GM12872 (cell line): Measurements from ENCODE around the gene SNAP29.

Source experiments
- TF ChIP-seq, protein P1 (sequence below): IDR thresholded peaks from 3 replicates; pipeline ENCODE4 v1.5.1; 2011; ENCODE audit warnings: low read depth, mild to moderate bottlenecking, low read length, moderate library complexity; ENCODE audit not compliant: insufficient read depth

The SNAP29 gene

DNA sequence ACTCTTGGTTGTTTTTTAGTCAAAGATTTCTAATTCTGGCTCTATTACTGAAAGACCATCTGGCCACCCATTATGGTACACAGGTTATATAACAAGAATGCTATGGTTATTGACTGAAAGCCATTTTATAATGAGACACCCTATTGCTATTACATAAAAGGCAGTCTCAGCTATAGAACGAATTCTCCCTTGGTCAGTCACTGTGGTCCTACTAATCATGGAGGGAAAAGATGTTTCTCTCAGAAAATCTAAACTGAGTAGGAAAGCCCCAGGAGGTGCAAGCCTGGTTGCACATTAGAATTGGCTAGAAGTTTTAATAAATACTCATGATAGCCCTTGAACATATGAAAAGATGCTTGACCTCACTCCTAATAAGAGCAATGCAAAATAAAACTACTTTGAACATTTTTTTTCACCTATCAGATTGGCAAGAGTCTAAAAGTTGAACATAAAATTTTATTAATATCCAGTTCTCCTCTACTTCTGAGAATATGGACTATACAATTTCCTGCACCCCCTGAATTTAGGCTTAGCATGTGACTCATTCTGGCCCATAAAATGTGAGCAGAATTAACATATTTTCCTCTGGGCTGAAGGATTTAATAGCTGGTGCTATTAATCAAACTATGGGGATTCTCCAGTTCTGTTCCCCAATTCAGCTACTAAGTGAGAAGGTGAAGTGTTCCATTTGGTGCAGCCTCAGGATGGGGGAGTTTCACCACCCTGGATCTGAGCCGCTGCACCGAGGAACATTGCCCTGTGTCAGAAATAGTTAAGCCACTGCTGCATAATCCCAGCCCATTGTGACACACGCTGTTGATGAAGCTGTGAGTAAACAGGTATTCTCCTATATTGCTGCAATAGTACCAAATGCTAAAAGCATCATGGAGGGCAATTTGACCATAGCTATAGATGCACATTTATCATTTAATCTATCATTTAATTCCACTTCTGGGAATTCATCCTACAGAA, 46.9 kb downstream of the SNAP29 start:
- TF ChIP-seq, protein P1, sequence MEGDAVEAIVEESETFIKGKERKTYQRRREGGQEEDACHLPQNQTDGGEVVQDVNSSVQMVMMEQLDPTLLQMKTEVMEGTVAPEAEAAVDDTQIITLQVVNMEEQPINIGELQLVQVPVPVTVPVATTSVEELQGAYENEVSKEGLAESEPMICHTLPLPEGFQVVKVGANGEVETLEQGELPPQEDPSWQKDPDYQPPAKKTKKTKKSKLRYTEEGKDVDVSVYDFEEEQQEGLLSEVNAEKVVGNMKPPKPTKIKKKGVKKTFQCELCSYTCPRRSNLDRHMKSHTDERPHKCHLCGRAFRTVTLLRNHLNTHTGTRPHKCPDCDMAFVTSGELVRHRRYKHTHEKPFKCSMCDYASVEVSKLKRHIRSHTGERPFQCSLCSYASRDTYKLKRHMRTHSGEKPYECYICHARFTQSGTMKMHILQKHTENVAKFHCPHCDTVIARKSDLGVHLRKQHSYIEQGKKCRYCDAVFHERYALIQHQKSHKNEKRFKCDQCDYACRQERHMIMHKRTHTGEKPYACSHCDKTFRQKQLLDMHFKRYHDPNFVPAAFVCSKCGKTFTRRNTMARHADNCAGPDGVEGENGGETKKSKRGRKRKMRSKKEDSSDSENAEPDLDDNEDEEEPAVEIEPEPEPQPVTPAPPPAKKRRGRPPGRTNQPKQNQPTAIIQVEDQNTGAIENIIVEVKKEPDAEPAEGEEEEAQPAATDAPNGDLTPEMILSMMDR, result no peak

DNA sequence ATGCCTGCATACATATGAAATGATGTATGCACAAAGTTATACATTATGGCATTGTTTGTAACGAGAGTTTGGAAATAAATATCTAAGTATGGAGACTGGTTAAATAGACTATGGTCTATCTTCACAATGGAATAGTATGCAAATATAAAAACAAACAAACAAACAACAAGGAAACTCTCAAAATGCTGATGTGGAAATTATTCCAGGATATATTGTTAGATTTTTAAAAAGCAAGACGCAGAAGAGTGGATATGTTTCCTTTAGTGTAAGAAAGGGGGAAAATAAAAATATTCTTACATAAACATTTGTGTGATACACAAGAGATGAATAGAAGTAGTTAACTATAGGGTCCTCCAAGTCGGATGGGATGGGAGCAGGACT, 47.6 kb downstream of the SNAP29 start:
- TF ChIP-seq, protein P1, result no peak

DNA sequence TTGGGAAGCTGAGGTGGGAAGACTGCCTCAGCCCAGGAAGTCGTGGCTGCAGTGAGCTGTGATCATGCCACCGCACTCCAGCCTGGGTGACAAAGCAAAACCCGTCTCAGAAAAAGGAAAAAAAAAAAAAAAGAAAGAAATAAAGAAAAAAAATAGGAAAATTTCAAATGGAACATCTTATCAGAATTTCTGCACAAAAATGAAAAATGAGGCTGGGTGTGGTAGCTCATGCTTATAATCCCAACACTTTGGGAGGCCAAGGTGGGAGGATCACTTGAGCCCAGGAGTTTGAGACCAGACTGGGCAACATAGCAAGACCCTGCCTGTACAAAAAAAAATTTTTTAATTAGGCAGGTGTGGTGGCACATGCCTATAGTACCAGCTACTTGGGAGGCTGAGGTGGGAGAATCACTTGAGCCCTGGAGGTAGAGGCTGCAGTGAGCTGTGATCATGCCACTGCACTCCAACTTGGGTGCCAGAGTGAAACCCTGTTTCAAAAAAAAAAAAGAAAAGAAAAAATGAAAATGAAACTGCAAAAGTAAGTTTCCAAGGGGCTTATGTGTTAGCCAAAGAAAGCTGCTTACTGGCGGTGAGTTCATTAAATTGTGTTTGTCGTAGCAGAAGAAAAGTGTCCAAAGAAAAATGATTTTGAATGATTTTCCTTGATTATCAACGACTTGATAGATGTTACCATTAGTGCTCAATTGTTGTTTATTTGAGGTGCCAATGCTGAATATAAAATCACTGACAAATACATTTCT, 50.9 kb downstream of the SNAP29 start:
- TF ChIP-seq, protein P1, result no peak

DNA sequence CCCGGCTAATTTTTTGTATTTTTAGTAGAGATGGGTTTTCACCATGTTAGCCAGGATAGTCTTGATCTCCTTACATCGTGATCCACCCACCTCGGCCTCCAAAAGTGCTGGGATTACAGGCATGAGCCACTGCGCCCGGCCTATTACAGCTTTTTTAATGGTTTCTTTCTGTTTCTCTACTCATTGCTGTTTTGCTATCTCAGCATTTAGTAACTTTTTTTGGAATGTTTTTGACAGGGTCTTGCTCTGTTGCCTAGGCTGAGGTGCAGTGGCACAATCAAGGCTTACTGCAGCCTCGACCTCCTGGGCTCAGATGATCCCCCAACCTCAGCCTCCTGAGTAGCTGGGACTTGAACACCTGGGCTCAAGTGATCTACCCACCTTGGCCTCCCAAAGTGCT, 53.7 kb downstream of the SNAP29 start:
- TF ChIP-seq, protein P1, result no peak

DNA sequence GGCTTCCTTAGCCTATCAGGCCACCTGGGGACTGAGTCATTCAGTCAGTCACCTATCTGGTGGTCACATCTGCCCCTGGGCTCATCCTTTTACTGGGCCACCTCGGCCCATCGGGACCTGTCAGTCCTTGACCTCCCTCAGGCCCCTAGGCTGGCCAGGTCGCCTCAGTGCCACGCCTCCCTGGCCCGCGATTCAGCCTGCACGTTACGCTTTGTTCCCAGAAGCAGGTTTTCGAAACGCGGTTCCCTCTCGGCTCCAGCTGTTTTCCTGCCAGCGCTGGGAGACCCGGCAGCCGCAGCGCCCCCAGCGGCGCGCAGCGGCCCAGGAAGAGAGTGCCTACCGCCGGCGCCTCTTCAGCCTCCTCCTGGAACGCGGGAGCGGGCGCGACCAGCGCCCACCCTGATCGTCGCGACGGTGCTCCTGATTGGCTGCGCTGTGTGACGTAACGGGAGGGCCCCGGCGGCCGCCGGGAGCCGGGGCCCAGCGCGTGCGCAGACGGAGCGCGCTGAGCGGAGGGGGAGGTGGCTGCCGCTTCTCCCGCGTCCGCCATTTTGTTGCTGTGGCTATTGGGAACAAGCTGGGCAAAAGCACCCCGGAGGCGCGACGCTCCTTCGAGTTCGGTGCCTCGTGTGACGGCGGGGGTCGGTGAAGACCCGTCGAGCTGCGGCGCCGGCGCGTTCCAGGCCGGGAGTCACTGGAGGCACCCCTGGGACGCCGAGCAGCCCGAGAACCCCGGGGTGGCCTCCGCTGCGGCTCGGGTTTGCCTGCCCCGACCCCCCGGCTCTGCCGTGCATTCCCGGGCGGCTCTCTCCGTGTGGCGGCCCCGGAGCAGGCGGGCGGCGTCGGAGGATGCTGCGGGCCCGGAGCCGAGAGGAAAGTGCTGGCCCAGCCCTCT, 58.4 kb downstream of the SNAP29 start, which contains the start of gene CRKL:
TSS of gene CRKL (plus strand) at position 492 of the 895 bp plus-strand sequence. CDS start 528 bp downstream, outside the sequence.
- TF ChIP-seq, protein P1, result peak; percentile 95

DNA sequence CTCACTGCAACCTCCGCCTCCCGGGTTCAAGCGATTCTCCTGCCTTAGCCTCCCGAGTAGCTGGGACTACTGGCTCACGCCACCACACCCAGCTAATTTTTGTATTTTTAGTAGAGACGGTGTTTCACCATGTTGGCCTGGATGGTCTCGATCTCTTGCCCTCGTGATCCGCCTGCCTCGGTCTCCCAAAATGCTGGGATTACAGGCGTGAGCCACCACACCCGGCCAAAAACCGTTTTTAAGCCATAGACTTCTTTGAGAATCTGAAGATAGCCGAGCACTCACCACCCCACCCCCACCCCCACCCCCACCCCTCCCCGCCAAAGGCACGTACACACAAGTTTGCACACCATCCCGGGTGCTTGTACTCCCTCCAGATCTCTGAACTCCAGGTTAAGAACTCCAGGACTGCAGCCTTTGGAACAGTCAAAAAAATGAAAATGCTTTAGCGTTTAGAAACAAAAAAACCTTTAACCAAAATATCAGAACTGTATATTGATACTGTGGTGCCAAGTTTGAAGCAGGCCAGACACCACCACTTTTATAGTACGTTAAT, 59.9 kb downstream of the SNAP29 start:
- TF ChIP-seq, protein P1, result no peak

DNA sequence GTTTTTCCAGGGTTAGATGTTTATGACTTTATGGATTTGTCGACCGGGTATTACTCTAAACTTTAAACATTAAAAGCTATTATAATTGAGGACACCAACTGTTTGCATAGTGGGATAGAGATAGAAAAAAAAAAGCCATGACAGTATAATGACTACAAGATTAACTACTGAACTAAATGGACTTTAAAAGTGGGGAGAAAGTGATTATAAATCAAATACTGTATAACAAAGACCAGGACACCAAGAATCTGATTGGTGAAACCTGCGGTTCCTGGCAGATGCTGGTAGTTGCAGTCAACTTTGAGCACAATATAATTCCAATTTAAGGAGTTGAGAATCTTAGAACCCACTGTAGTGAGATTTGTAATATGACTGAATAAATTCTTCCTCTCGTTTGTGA, 60.9 kb downstream of the SNAP29 start:
- TF ChIP-seq, protein P1, result no peak
